ENCODE results near the gene RAB17.

DNA sequence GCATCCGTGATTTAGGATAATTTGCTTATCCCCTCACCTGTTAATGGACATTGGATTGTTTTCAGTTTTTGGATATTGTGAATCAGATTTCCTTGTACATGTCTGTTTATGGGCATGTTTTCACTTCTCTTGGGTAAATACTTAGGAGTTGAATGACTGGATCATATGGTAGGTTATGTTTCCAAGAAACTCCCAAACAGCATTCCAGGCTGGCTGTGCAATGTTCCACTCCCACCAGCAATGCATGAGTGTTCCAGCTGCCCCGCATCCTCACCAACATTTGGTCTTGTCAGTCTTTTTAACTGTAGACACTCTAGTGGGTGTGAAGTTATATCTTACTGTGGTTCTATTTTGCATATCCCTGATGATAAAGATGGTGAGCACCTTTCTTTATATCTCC lies 27.9 kb upstream of the RAB17 start:
- no peak for TF ChIP-seq CTCF (IDR thresholded peaks at IDR 0.05; ENCODE audit: control extremely low read depth in 1 of 3, insufficient read depth in 1 of 3, low read depth in 1 of 3, low read length in 3 of 3)
- TF ChIP-seq SP1 (IDR thresholded peaks at IDR 0.05; ENCODE audit: low read depth, low read length) = no peak
- no peak for TF ChIP-seq BRCA1 (IDR thresholded peaks at IDR 0.05; ENCODE audit: low read depth, low read length)
- TF ChIP-seq SRF (IDR thresholded peaks at IDR 0.05; ENCODE audit: low read depth, low read length) = no peak
- no peak for TF ChIP-seq RAD21 (IDR thresholded peaks at IDR 0.05 in 1 of 2, conservative IDR thresholded peaks at IDR 0.05 in 1 of 2; ENCODE audit: low read depth in 2 of 2, low read length in 2 of 2)
- TF ChIP-seq KDM5A (IDR thresholded peaks at IDR 0.05; ENCODE audit: low read length) = no peak
- no peak for TF ChIP-seq TAF1 (IDR thresholded peaks at IDR 0.05; ENCODE audit: low read depth, low read length)
- TF ChIP-seq POLR2A (IDR thresholded peaks at IDR 0.05; ENCODE audit: control extremely low read depth in 1 of 2, low read depth in 2 of 2, low read length in 2 of 2) = no peak
- TF ChIP-seq SIRT6 (IDR thresholded peaks at IDR 0.05; ENCODE audit: low read length) = no peak
- no peak for TF ChIP-seq RBBP5 (IDR thresholded peaks at IDR 0.05; ENCODE audit: borderline replicate concordance, low read depth, low read length)
- TF ChIP-seq EZH2 (IDR thresholded peaks at IDR 0.05; ENCODE audit: low read depth, low read length, severe bottlenecking) = no peak
- TF ChIP-seq POLR2AphosphoS5 (IDR thresholded peaks at IDR 0.05; ENCODE audit: low read depth, low read length) = no peak

Measured in H1 (cell line).